ENCODE measurements around the gene NEDD1. TPM values are rescaled to one million over a fixed set of nuclear protein-coding genes. Genes with fewer than 3 reads are reported as not detected.

NEDD1 gene
- total RNA-seq, 2 donors from 2014 or later, result 8.8 to 11.9 TPM

GRCh38 chr12:96889273-96889933 lies 17.7 kb upstream of the NEDD1 start:
- TF ChIP-seq CTCF (IDR thresholded peaks at IDR 0.05), result no peak
- Histone ChIP-seq H3K4me1 (no peaks in the 10 kb centered on the region), H3K27ac (no peak overlapping the region), H3K4me3 (no peak overlapping the region), H3K36me3 (no peaks in the 10 kb centered on the region), H3K27me3 (no peaks in the 10 kb centered on the region), H3K9me3 (no peaks in the 10 kb centered on the region)
- DNase-seq (ENCODE audit: low spot score), result no peak

- H3K4me1 ChIP-seq, result no peaks in the 10 kb centered on the region
- H3K4me3 ChIP-seq, result no peak overlapping the region
- no peak overlapping the region for H3K27ac ChIP-seq
- H3K36me3 ChIP-seq, result no peaks in the 10 kb centered on the region
- H3K9me3 ChIP-seq, result no peaks in the 10 kb centered on the region
- TF ChIP-seq CTCF (IDR thresholded peaks at IDR 0.05), result no peak
- DNase-seq (ENCODE audit: low spot score), result no peak
- no peaks in the 10 kb centered on the region for H3K27me3 ChIP-seq
Observed at GRCh38 chr12:96890331-96890730, 16.7 kb upstream of the NEDD1 start.

- Histone ChIP-seq H3K4me3 (no peak overlapping the region), H3K27me3 (no peaks in the 10 kb centered on the region), H3K4me1 (no peaks in the 10 kb centered on the region), H3K27ac (no peak overlapping the region), H3K36me3 (no peaks in the 10 kb centered on the region), H3K9me3 (no peaks in the 10 kb centered on the region)
- no peak for DNase-seq (ENCODE audit: low spot score)
- TF ChIP-seq CTCF (IDR thresholded peaks at IDR 0.05), result no peak
Observed at GRCh38 chr12:96892104-96892503, 15.0 kb upstream of the NEDD1 start.

- Histone ChIP-seq H3K4me3 (no peak overlapping the region), H3K27me3 (no peaks in the 10 kb centered on the region), H3K4me1 (no peaks in the 10 kb centered on the region), H3K27ac (no peak overlapping the region), H3K9me3 (no peaks in the 10 kb centered on the region), H3K36me3 (no peaks in the 10 kb centered on the region)
- no peak for DNase-seq (ENCODE audit: low spot score)
- no peak for TF ChIP-seq CTCF (IDR thresholded peaks at IDR 0.05)
Observed at GRCh38 chr12:96897421-96897820, 9.6 kb upstream of the NEDD1 start.

- Histone ChIP-seq H3K9me3 (no peaks in the 10 kb centered on the region), H3K27ac (no peak overlapping the region), H3K27me3 (no peaks in the 10 kb centered on the region), H3K36me3 (no peaks in the 10 kb centered on the region), H3K4me1 (no peaks in the 10 kb centered on the region), H3K4me3 (no peak overlapping the region)
- TF ChIP-seq CTCF (IDR thresholded peaks at IDR 0.05), result no peak
- no peak for DNase-seq (ENCODE audit: low spot score)
Observed at GRCh38 chr12:96901175-96901574, 5.9 kb upstream of the NEDD1 start.

GRCh38 chr12:96902076-96902475 lies 5.0 kb upstream of the NEDD1 start:
- no peak for TF ChIP-seq CTCF (IDR thresholded peaks at IDR 0.05)

More at GRCh38 chr12:96902076-96902475, 5.0 kb upstream of the NEDD1 start:
- H3K27ac ChIP-seq, result no peak overlapping the region
- H3K36me3 ChIP-seq, result no peaks in the 10 kb centered on the region
- no peaks in the 10 kb centered on the region for H3K27me3 ChIP-seq
- H3K9me3 ChIP-seq, result no peaks in the 10 kb centered on the region
- no peak overlapping the region for H3K4me3 ChIP-seq
- DNase-seq (ENCODE audit: low spot score), result no peak
- no peaks in the 10 kb centered on the region for H3K4me1 ChIP-seq
